HepG2 (cell line): ENCODE results near the gene MXD3. TPM values are rescaled to one million over a fixed set of nuclear protein-coding genes. Genes with fewer than 3 reads are reported as not detected.
A peak's percentile ranks its signal among the peaks of the same experiment; 100 is the strongest.

Experiments used
- GATA4 ChIP-seq: sonication (generic); IDR thresholded peaks from 2 replicates; pipeline ENCODE4 v1.6.1; 2016; ENCODE audit warnings: antibody characterized with exemption, low read depth, borderline replicate concordance
- HOXA5 ChIP-seq: sonication (generic); formaldehyde crosslinking; IDR thresholded peaks from 2 replicates; pipeline ENCODE4 v1.4.0; 2020; ENCODE audit warnings: missing genetic modification reagents
- HOXA9 ChIP-seq: sonication (generic); formaldehyde crosslinking; IDR thresholded peaks from 2 replicates; pipeline ENCODE4 v1.8.1; 2022; ENCODE audit warnings: missing genetic modification reagents, mild to moderate bottlenecking, moderate library complexity, borderline replicate concordance
- PCBP1 ChIP-seq: fragments of 200-400 bp; formaldehyde crosslinking; IDR thresholded peaks from 2 replicates; pipeline ENCODE4 v1.6.1; 2017; ENCODE audit warnings: mild to moderate bottlenecking, low read depth, low read length, borderline replicate concordance
- SMAD1 ChIP-seq: sonication (generic); formaldehyde crosslinking; IDR thresholded peaks from 2 replicates; pipeline ENCODE4 v1.4.0; 2020; ENCODE audit warnings: missing genetic modification reagents, low read depth, mild to moderate bottlenecking, borderline replicate concordance
- SMAD9 ChIP-seq: sonication (generic); formaldehyde crosslinking; IDR thresholded peaks from 2 replicates; pipeline ENCODE4 v1.5.1; 2020; ENCODE audit warnings: mild to moderate bottlenecking, missing genetic modification reagents
- SMC3 ChIP-seq: IDR thresholded peaks from 2 replicates; pipeline ENCODE4 v1.6.1; 2011; ENCODE audit warnings: low read length, improper control_type of control experiment
- STAT5B ChIP-seq: sonication (generic); formaldehyde crosslinking; IDR thresholded peaks from 2 replicates; pipeline ENCODE4 v1.4.0; 2020; ENCODE audit warnings: missing genetic modification reagents
- TEAD2 ChIP-seq: sonication (generic); formaldehyde crosslinking; IDR thresholded peaks from 2 replicates; pipeline ENCODE4 v1.9.0; 2021; ENCODE audit warnings: missing genetic modification reagents
- THYN1 ChIP-seq: sonication (generic); formaldehyde crosslinking; IDR thresholded peaks from 2 replicates; pipeline ENCODE4 v1.8.1; 2023; ENCODE audit warnings: low read depth, mild to moderate bottlenecking, moderate library complexity, missing genetic modification reagents, borderline replicate concordance
- ZNF17 ChIP-seq: sonication (generic); formaldehyde crosslinking; IDR thresholded peaks from 2 replicates; pipeline ENCODE4 v1.5.0; 2020; ENCODE audit warnings: mild to moderate bottlenecking, missing genetic modification reagents
- ZNF335 ChIP-seq: sonication (generic); formaldehyde crosslinking; IDR thresholded peaks from 2 replicates; pipeline ENCODE4 v1.4.0; 2020; ENCODE audit warnings: missing genetic modification reagents
- ZNF496 ChIP-seq: sonication (generic); formaldehyde crosslinking; IDR thresholded peaks from 2 replicates; pipeline ENCODE4 v1.8.1; 2023; ENCODE audit warnings: mild to moderate bottlenecking, moderate library complexity, missing genetic modification reagents; ENCODE audit not compliant: insufficient replicate concordance
- polyA plus RNA-seq, 8 experiments: library from polyadenylated mRNA; depleted of rRNA in 3 of 8; stranded (reverse) in 7 of 8; unstranded in 1 of 8; fragments of >200 nt; fragmentation: Illumina TruSeq in 4 of 8; extraction: Trizol in 4 of 8; gene quantifications; 2 replicates each; pipeline versions ENCODE4 v1.2.1 to v1.2.3, GENCODE V29; 2011 to 2016; ENCODE audit warnings: low read depth in 4 of 8, missing spikeins in 1 of 8, mixed read lengths in 1 of 8; ENCODE audit not compliant: insufficient read depth in 1 of 8
- total RNA-seq, 5 experiments: library from RNA; depleted of rRNA; stranded (reverse); fragments of >200 nt; fragmentation: Illumina TruSeq; extraction: Trizol; gene quantifications; 2 replicates each; pipeline ENCODE4 v1.2.3, GENCODE V29; 2016; ENCODE audit warnings: low read depth in 1 of 5
- TF ChIP-seq, protein P1 (sequence below): sonication (generic); formaldehyde crosslinking; IDR thresholded peaks from 2 replicates; pipeline ENCODE4 v1.4.0; 2020; ENCODE audit warnings: mild to moderate bottlenecking, missing genetic modification reagents
- TF ChIP-seq, protein P2 (sequence below): sonication (generic); formaldehyde crosslinking; IDR thresholded peaks from 2 replicates; pipeline ENCODE4 v1.8.1; 2023; ENCODE audit warnings: missing genetic modification reagents, inconsistent platforms, borderline replicate concordance
- TF ChIP-seq, protein P3 (sequence below): sonication (generic); formaldehyde crosslinking; IDR thresholded peaks from 2 replicates; pipeline ENCODE4 v1.5.1; 2020; ENCODE audit warnings: missing genetic modification reagents, mild to moderate bottlenecking, borderline replicate concordance
- TF ChIP-seq, protein P4 (sequence below): sonication (generic); formaldehyde crosslinking; IDR thresholded peaks from 2 replicates; pipeline ENCODE4 v1.8.1; 2023; ENCODE audit warnings: mild to moderate bottlenecking, missing genetic modification reagents

The MXD3 gene
- total and polyA plus RNA-seq, 2 of the 13 experiments (the other 11 are each of a cell fraction or from before 2014, with no cell fraction given), result 10.5 to 12.8 TPM

DNA sequence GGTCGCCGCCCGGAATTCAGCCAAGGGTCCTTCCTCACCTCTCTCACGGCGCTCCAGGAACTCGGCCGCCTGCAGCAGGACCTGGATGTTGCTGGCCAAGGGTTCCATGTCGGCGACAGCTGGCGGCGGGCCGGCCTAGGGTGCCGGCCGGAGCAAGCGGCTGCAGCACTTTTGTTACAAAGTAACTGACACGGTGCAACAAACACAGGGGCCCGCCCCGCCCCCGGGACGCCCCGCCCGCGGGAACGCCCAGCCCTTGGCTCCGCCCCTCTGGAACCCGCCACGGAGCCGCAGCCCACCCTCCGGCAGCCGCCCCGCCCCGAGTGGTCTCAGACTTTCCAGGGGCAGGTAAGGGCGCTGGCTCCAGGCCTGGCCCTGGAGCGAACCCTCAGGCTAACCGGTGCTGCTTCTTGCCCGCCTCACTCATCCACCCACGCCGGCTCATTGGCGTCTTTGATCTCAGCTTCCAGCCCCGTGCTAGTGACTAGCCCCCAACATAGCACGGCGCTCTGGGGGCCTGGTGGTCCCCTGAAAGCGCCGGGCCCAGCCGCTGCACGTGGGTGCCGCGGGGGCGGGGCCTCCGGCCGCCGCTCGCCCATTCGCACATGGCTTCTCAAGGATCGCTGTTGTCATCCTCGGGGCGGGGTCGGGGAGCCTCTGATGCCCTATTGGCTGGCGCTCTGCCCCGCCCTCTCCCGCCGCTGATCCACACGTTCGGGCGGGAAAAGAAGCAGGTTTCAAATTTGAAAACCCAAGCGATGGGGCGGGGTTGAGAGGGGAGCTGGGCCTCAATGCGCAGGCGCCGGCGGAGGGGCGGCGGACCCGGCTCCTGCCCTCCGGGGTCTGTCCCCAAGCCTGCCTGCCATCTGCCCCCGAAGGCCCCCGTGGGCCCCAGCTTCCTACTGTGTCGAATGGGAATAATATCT, at the start of gene MXD3 (continued):
- TF ChIP-seq, protein P1, sequence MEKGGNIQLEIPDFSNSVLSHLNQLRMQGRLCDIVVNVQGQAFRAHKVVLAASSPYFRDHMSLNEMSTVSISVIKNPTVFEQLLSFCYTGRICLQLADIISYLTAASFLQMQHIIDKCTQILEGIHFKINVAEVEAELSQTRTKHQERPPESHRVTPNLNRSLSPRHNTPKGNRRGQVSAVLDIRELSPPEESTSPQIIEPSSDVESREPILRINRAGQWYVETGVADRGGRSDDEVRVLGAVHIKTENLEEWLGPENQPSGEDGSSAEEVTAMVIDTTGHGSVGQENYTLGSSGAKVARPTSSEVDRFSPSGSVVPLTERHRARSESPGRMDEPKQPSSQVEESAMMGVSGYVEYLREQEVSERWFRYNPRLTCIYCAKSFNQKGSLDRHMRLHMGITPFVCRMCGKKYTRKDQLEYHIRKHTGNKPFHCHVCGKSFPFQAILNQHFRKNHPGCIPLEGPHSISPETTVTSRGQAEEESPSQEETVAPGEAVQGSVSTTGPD (CRISPR knock-in tag), result no peak
- TF ChIP-seq HOXA9 (CRISPR knock-in tag) (0 out of 2 replicates have a peak, but pooled peaks have one; percentile 56), STAT5B (CRISPR knock-in tag) (no peak), THYN1 (CRISPR knock-in tag) (no peak), SMAD1 (CRISPR knock-in tag) (no peak), SMC3 (no peak), ZNF496 (CRISPR knock-in tag) (no peak), HOXA5 (CRISPR knock-in tag) (no peak; the same call in 1 of the 2 replicates), GATA4 (no peak), PCBP1 (no peak), TEAD2 (no peak), SMAD9 (no peak), ZNF17 (no peak), ZNF335 (CRISPR knock-in tag) (no peak)
- TF ChIP-seq, protein P2, sequence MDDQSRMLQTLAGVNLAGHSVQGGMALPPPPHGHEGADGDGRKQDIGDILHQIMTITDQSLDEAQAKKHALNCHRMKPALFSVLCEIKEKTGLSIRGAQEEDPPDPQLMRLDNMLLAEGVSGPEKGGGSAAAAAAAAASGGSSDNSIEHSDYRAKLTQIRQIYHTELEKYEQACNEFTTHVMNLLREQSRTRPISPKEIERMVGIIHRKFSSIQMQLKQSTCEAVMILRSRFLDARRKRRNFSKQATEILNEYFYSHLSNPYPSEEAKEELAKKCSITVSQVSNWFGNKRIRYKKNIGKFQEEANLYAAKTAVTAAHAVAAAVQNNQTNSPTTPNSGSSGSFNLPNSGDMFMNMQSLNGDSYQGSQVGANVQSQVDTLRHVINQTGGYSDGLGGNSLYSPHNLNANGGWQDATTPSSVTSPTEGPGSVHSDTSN (CRISPR knock-in tag), result no peak
- TF ChIP-seq, protein P3, sequence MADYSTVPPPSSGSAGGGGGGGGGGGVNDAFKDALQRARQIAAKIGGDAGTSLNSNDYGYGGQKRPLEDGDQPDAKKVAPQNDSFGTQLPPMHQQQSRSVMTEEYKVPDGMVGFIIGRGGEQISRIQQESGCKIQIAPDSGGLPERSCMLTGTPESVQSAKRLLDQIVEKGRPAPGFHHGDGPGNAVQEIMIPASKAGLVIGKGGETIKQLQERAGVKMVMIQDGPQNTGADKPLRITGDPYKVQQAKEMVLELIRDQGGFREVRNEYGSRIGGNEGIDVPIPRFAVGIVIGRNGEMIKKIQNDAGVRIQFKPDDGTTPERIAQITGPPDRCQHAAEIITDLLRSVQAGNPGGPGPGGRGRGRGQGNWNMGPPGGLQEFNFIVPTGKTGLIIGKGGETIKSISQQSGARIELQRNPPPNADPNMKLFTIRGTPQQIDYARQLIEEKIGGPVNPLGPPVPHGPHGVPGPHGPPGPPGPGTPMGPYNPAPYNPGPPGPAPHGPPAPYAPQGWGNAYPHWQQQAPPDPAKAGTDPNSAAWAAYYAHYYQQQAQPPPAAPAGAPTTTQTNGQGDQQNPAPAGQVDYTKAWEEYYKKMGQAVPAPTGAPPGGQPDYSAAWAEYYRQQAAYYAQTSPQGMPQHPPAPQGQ (CRISPR knock-in tag), result no peak
- TF ChIP-seq, protein P4, sequence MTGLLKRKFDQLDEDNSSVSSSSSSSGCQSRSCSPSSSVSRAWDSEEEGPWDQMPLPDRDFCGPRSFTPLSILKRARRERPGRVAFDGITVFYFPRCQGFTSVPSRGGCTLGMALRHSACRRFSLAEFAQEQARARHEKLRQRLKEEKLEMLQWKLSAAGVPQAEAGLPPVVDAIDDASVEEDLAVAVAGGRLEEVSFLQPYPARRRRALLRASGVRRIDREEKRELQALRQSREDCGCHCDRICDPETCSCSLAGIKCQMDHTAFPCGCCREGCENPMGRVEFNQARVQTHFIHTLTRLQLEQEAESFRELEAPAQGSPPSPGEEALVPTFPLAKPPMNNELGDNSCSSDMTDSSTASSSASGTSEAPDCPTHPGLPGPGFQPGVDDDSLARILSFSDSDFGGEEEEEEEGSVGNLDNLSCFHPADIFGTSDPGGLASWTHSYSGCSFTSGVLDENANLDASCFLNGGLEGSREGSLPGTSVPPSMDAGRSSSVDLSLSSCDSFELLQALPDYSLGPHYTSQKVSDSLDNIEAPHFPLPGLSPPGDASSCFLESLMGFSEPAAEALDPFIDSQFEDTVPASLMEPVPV, result peak; percentile 76; the same call in 1 of the 2 replicates
